ELF-1 (cell line): ENCODE measurements around the gene RAD54L.
A peak's percentile ranks its signal among the peaks of the same experiment; 100 is the strongest.
"Not testable (repeated sequence)": the region's sequence is repeated elsewhere in the genome, so short reads cannot be mapped to it uniquely, and the experiment has no call there.

Source experiments
- DNase-seq: peaks from one replicate; pipeline ENCODE4 v3.0.0-alpha.2; 2016; ENCODE audit warnings: low read depth, low spot score

Gene RAD54L

DNA sequence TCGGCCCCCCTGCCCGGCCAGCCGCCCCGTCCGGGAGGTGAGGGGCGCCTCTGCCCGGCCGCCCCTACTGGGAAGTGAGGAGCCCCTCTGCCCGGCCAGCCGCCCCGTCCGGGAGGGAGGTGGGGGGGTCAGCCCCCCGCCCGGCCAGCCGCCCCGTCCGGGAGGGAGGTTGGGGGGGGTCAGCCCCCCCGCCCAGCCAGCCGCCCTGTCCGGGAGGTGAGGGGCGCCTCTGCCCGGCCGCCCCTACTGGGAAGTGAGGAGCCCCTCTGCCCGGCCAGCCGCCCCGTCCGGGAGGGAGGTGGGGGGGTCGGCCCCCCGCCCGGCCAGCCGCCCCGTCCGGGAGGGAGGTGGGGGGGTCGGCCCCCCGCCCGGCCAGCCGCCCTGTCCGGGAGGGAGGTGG lies 5.8 kb upstream of the RAD54L start:
- not testable (repeated sequence) for DNase-seq

DNA sequence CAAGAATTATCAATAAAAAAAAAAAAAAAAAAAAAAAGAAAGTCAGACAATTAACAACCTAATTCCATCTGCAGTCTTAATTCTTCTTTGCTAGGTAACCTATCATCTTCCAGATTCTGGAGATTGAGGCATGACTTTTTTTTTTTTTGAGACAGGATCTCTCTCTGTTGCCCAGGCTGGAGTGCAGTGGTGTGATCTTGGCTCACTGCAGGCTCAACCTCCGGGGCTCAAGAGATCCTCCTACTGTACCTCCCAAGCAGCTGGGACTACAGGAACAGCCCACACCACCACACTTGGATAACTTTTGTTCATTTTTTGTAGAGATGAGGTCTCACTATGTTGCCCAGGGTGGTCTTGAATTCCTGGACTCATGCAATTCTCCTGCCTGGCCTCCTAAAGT lies 4.6 kb upstream of the RAD54L start:
- no peak for DNase-seq

DNA sequence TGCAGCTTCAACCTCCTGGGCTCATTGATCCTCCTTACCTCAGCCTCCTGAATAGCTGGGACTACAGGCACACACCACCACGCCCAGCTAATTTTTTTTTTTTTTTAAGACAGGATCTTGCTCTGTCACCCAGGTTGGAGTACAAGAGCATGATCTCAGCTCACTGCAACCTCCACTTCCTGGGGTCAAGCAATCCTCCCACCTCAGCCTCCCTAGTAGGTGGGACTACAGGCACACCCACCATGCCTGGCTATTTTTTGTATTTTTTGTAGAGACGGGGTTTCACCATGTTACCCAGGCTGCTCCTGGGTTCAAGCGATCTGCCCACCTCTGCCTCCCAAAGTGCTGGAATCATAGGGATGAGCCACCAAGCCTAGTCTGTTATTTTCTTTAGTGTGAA lies 3.7 kb upstream of the RAD54L start:
- not testable (repeated sequence) for DNase-seq

DNA sequence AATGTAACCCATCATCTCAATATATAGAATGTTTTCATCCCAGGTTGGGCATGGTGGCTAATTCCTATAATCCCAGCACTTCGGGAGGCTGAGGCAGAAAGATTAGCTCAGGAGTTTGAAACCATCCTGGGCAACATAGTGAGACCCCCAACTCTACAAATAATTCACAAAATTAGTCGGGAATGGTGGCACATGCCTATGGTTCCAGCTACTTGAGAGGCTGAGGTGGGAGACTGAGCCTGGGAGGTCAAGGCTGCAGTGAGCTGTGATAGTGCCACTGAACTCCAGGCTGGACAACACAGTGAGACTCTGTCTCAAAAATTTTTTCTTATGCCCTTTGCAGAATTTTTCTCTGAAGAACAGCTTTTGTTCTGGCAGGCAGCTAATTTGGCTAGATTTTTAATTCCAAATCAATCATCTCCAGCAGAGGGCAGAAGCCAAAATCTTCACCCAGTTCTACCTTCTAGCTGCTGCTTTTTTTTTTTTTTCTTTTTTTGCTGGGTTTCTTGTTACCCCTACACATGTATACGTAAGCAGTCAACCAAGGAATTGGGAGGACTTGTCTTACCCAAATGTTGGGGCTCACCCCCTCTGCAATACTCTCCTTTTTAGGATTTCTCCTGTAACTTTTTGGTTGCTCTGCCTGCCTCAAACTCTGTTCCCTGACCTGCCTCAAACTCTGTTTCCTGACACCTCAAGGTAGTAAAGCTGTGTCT lies 2.7 kb upstream of the RAD54L start:
- DNase-seq = no peak

DNA sequence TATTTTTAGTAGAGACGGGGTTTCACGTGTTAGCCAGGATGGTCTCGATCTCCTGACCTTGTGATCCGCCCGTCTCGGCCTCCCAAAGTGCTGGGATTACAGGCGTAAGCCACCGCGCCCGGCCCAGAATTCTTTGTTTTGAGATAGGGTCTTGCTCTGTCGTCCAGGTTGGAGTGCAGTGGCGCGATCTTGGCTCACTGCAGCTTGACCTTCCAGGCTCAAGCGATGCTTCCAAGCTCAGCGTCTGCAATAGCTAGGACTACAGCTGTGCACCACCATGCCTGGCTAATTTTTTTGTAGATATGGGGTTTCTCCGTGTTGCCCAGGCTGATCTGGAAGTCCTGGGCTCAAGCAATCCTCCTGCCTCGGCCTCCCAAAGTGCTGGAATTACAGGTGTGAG lies 1.4 kb upstream of the RAD54L start:
- DNase-seq = not testable (repeated sequence)

DNA sequence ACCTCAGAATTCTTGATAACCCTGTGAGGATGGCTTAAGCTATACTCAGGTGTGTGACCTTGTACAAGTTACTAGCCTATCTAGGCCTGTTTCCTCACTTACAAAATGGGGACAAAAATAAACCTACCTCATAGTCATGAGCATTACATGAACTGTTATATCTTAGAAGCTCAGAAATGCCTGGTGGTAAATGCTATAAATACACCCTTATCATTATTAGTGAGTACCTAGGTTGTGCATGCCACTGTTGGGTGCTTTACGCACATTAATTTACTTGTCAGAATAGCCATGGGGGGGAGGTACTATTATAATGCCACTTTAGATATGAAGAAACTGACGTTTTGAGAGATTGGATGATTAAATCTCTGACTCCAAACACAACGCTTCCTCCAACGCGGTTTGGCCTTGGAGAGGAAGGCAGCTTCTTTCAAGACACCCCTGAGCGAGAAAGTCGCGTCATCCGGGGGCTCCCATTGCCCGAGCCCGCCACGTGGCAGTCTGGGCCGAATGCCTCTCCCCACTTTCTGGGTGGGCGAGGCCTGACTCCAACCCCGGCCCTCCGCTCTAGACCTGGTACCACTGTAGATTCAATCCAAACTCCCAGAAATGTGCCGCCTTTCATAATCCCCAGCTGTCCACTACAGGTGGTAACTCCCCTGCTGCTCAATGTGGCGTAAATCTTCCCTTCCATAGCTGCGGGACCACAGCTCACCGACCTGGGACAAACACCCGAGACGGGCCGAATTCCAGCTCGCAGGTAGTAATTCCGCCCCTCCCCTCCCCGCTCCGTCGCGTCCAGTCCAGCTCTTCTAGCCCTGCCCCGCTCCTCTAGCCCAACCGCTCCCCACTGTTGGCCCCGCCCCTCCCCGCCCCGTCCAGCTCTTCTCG lies 771 bp upstream of the RAD54L start:
- peak; percentile 86 for DNase-seq

DNA sequence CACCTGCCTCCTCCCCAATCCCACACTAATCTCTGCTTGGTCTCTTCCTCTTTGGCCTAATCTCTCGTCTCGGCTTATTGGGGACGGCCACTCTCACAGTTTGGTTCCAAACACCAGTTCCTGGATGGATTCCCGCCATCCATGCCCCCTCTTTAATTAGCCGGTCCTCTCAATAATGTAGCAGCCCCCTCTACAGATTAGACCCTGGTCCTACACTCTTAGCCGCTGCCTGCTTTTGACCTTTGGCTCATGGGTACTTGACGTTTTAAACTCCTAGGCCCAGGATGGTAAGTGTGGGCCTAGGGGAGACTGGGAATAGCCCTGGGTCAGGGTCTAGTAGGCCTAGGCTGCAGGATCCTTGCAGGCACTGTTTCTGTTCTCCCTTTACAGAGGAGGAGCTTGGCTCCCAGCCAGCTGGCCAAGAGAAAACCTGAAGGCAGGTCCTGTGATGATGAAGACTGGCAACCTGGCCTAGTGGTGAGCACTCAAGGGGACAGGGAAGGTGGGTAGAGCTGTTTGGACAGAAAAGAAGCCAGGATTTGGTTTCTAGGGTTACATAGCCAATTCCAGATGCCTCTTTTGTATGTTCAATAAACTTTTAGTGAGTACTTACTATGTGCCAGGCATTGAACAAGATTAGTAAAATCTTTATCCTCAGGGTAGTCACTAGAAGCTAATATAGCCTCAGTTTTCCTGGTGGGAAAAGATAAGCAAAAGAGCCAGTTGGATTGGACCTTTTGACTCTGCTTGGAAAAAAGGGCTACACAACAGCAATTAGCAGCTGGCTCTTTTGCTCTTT lies 758 bp downstream of the RAD54L start:
- DNase-seq = peak; percentile 65

DNA sequence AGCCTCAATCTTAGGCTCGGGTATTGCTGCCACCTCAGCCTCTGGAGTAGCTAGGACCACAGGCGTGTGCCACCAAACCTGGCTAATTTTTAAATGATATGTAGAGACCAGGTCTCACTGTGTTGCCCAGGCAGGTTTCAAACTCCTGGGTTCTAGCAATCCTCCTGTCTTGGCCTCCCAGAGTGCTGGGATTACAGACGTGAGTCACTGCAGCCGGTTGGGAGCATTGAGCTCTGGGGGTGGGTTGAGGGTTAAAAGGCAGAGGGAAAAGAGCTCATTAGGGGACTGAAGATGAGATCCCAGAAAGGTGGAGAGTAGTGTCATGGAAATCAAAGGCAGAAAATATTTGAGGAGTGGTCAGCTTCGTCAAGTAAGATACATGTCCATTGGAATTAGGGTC lies 7.1 kb downstream of the RAD54L start:
- DNase-seq = no peak

DNA sequence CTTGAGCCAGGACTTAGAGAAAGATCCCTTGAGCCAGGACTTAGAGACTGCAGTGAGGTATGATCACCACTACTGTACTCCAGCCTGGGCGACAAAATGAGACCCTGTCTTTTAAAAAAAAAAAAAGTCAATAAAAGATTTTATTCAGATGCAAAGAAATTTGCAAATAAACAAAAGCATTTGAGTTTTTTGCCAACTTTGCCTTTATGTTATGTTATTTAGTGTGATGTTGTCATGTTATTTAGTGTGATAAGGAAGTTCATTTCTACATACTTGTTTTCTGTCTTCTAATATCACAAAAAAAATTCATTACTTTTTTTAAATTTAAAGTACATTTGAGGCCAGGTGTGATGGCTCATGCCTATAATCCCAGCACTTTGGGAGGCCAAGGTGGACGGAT lies 9.0 kb downstream of the RAD54L start:
- DNase-seq = no peak

DNA sequence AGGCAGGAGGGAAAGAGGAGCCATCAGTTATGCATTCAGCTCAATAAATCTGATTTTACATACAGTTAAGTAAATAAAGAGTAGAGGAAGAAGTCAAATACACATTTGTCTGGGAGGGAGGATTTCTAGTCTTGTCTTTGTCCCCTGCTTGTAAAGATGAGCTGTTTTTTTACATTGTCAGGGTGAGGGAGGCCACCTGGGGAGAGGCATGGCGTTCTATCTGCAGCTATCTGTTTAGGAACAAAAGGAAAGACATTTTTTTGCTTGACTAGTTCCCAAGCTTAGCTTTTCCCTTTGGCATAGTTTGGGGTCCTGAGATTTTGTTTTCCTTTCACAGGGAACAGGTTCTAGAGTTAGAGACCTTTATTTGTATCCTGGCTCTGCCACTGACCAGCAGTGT lies 14.9 kb downstream of the RAD54L start:
- no peak for DNase-seq

DNA sequence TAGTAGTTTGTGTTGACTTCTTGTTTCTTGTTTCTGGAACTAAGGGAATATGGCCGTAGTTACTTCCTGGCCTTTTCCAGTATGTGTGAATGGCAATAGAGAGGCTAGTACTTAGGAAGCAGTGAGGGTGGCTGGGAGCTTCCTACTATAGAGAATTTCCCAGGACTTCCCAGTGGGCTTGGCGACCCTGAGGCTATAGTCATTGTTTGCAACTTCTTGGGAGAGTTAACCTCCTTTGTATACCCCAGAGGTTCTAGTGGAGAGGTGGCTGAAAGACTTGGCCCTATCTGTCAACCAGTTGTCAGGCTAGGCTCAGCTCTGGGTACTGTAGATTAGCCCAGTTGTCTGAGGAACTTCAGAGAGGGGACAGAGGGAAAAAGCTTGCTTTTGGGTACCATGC lies 15.6 kb downstream of the RAD54L start:
- peak; percentile 85 for DNase-seq

DNA sequence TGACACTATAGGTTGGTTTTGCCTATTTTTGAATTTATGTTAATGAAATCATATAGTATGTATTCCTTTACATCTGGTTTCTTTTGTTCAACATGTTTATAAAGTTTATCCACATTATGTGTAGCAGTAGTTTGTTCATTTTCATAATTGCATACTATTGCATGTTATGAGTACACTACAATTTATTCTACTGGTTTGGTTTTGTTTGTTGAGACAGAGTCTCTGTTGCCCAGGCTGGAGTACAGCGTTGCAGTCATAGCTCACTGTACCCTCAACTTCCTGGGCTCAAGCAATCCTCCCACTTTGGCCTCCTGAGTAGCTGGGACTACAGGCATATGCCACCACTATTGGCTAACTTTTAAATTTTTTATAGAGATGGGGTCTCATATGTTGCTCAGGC lies 21.0 kb downstream of the RAD54L start:
- DNase-seq = no peak

DNA sequence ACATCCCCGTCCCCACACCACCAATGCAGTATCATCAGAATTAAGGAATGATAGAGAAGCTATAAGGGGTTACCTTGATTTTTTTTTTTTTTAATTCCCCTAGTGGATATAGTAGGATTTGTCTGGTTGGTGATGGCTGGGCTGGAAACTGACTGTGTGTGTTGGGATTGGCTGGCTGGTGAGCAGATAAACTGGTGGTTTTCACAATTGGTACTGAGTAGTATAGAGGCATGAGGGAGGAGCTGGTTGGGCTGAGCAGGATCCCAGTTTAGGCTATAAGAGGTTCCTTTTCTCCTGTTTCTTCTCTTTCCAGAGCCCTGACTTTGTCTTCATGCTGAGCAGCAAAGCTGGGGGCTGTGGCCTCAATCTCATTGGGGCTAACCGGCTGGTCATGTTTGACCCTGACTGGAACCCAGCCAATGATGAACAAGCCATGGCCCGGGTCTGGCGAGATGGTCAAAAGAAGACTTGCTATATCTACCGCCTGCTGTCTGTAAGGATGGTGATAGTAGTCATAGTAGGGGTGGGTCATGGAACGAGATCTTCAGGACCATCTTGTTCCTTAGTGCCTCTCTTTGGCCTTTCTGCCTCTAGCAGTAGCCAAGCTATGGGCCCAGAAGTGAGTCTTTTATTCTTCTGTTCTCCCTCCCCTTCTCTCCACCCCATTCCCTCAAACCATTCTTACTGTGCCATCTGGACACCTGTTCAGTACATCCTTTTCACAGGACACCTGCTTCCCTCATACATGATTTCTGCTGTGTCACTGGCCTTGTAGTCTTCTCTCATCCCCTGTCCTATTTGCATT lies 26.9 kb downstream of the RAD54L start:
- DNase-seq = no peak

DNA sequence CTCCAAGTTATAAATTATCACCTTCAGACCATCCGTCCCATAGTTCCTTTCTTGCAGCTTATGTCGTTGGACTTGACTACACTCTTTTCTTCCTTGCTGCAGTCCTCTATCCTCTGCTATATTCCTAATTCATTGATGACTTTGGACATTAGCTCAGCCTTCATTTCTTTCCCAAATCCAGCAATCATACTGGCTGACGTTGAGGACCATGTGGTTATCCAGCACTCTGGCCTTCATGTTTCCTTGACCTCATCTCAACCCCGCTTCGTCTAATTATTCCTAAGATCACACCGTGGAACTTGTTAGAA lies 27.4 kb downstream of the RAD54L start:
- DNase-seq = no peak

DNA sequence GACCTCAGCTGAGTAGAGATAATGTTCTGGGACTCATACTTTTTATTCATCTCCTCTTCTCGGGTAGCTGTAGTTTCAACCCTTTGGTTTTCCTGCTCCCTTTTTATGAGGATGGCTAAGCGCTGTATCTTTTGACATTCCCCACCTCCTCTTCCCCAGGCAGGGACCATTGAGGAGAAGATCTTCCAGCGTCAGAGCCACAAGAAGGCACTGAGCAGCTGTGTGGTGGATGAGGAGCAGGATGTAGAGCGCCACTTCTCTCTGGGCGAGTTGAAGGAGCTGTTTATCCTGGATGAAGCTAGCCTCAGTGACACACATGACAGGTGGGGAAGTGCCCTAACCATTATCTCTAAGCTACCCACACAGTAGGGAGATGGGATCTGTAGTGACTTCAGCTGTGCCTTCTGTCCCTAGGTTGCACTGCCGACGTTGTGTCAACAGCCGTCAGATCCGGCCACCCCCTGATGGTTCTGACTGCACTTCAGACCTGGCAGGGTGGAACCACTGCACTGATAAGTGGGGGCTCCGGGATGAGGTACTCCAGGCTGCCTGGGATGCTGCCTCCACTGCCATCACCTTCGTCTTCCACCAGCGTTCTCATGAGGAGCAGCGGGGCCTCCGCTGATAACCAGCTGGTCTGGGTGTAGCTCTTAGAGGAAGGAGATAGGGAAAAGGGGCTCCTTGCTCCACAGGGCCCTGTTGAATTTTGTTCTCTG lies 30.3 kb downstream of the RAD54L start:
- DNase-seq = no peak

DNA sequence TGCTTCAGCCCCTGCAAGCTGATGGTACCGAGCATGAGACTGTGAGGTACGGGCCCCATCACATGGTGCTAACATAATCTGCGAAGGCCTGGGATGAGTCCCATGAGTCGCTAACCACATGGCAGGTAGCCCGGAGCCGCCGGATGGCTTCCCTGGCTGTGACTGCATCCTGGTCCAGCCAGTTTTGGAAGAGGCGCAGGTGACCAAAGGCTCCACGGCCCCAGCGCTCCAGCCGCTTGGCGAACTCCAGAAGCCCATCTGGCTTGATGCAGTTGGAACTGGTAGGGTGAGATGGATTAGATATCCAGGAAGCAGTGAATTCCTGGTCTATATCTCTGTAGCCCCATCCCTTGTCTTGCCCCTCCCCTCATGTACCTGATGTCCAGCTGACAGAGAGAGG lies 31.2 kb downstream of the RAD54L start:
- no peak for DNase-seq

DNA sequence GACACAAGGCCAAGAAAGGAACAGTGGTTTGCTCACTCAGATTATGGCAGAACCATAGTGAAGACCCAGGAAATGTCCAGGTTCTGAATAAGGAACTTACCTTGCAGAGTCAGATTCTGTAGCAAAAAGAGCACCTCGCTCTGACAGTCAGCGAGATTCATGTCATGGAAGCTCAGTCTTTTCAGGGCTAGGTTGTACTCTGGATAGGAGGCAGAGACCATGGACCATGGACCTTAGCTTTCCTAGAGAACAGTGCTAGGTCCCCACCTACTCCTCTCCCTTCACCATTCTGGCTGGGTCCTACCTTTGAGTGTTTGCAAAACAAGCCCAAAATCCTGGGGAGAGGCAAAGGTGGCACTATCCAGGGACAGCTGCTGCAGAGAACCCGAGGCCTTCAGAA lies 32.5 kb downstream of the RAD54L start:
- no peak for DNase-seq

DNA sequence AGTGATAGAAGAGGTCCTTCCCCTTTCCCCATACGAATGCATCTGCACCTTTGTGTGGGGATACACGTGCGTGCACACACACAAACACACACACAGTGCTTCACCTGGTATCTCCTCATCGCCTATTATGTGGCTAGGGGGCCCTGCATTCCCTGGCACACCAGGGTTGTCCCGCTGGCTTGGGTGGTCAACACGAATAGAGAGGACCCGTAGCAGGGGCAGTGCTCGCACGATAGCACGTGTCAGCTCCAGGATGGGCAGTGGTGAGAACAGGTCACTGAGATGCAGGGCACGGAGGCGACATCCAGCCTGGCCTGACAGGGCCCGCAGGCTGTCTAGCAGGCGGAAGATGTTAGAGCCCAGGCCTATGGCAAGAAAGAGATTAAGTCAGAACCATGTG lies 33.5 kb downstream of the RAD54L start:
- DNase-seq = no peak

DNA sequence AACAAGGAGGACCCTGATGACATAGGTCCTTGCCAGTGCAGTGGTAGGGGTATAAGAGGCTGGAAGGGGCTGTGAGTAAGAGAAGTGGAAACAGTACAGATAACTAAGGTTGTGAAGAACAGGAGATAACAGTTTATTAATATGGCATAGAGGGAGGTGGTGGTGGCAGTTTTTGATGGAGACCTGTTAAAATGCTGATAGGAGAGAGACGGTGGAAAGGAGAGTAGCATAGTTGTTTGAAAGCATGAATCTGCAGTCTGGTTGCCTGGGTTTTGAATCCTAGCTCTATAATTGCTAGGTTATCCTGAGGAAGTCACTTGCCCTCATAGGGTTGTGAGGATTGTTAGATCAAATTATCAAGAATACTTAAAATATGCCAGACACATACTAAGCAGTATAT lies 36.5 kb downstream of the RAD54L start:
- DNase-seq = no peak

DNA sequence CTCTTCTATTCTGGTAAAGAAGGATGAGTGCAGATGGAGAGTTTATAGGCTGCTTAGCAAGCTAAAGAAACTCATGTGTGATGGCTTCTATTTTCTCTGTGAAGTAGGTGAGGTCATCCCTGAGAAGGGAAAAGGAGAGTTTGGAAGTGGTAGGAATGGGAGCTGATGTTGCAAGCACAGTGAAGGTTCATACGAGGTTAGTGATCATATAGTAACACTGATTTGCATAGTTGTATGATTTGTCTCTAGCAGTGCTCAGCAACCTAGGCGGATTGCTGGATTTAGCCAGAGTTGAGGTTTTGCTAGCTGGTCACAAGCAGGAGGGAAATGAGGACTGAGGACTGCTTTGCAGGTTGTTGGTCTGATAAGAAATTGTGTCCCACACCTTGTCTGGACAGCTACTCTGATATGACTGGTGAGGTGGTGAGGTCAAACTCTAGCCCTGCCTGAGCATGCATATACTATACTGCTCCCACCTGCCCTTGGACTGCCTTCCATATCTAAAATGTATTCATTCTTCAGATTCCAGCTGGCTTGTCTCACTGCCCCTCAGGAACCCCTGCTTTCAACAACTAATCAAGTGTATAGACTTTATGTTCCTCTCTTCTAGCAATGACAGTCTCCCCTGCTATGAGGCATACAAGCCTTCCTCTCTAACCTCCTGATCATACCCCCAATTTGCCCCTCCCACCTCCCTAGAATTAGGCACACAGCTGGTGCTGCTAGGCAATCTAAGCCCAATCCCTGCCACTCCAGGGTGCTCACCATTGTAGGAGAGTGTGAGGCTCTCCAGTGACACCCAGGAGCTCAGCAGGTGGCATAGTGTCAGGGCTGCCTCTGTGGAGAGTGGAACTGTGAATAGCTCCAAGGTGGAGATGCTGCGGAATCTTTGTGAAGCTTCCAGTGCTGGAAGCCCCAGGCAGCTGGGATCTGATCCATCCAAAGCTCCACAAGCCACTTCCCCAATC lies 37.3 kb downstream of the RAD54L start:
- DNase-seq = no peak
